GM13976 (cell line): ENCODE data around the gene PRR23E.

ENCODE experiments used
- DNase-seq: peaks from one replicate; pipeline ENCODE4 v3.0.0; 2012; ENCODE audit warnings: low spot score
- CTCF ChIP-seq: IDR thresholded peaks from 2 replicates; pipeline ENCODE4 v1.5.1; 2012; ENCODE audit warnings: borderline replicate concordance, mild to moderate bottlenecking; ENCODE audit not compliant: insufficient read depth; ENCODE audit errors: extremely low read depth, missing control alignments, control extremely low read depth
- in situ Hi-C: fragments of 300-500 bp; cut with MboI; formaldehyde crosslinking; loops from one replicate; pipeline ENCODE4 v1.12.0; 2022; ENCODE audit warnings: low sequenced_read_pairs, mixed read lengths, inconsistent platforms; ENCODE audit not compliant: unreplicated experiment

Gene PRR23E

DNA sequence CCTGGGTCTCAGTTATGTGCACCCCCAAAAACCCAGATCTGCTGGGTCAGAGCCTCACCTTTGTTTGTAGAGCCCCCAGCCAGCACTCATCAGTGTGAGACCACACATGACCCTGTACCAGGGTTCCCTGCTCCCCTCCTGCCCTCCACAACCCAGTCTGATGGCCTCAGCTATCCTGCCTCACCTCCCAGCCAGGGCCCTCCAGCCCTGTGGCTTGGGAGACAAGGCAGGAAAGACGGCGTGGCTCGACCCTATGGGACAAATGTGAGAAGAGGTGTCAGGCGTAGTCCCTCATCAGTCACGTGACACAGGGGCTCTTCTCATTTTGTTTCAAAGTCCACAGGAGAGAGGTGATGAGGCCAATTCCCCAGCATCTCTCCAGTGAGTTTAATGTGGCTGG is 28.3 kb upstream of the PRR23E start:
- in situ Hi-C loops: no loop called here
- DNase-seq: no peak
- no peak for TF ChIP-seq CTCF

- no peak for DNase-seq
- no peak for TF ChIP-seq CTCF
- in situ Hi-C loops: no loop called here
Measured at GRCh38 chr3:127165036-127165435, 27.9 kb upstream of the PRR23E start.

DNA sequence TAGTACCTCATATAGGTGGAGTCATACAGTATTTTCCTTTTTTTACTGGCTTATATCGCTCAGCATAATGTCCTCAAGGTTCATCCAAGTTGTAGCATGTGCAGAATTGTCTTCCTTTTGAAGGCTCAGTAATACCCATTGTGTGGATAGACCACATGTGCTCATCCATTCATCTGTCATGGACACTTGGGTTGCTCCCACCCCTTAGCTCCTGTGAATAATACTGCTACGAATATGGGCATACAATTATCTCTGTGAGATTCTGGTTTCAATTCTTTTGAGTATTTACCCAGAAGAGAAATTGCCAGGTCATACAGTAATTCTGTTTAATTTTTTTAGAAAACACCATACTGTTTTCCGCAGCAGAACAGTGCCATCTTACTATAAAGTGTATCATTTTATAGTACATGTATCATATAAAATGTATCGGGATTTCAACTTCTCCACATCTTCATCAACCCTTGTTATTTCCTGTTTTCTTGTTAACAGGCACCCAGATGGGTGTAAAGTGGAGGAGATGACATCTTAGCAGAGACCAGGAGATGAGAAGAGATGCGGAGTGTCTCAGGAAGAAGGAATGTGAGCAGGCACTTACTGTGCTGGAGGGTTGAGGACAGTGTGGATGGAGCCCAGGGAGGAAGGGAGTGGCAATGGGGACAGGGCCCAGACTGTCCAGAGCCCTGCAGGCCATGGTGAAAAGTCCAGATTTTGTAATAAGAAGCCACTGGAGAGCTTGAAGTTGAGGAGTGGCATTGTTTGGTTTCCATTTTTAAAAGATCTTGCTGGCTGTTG is 27.0 kb upstream of the PRR23E start:
- DNase-seq: no peak
- in situ Hi-C loops: no loop called here
- TF ChIP-seq CTCF: no peak

DNA sequence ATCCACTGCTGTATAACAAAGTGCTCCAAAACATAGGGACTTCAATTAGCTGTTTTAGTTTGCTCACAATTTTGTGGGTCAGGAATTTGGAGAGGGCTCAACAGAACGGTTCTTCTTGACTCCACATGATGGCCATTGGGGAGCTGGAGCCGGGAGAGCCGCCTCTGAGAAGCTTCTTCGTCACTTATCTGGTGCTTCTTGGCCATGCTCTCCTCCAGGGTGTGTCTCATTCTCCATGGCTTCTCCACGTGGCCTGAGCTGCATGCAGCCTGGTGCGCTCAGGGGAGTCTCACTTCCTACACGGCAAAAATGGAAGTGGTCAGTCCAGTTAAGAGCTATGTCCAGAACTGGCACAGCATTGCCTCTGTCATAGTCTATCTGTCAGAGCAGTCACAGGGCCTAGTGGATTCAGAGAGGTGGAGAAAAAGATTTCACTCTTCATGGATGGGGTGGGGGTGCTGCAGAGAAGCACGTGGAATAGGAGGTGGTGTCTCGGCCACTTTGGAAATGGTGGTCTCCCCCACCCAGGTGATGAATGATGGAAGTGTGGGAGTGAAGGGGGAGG is 26.3 kb upstream of the PRR23E start:
- in situ Hi-C loops: no loop called here
- TF ChIP-seq CTCF: no peak
- DNase-seq: no peak

- DNase-seq: no peak
Measured at GRCh38 chr3:127167315-127168043, 25.5 kb upstream of the PRR23E start.

More at GRCh38 chr3:127167315-127168043, 25.5 kb upstream of the PRR23E start:
- in situ Hi-C loops: no loop called here
- TF ChIP-seq CTCF: no peak
